GM19372 (cell line): ENCODE results near the gene DPYD.

ENCODE experiments used
- ATAC-seq: cut with Tn5 transposase; IDR thresholded peaks from one replicate; pipeline ENCODE4 v1.9.1; 2021; ENCODE audit warnings: mild to moderate bottlenecking, low read depth, moderate library complexity; ENCODE audit not compliant: unreplicated experiment

The DPYD gene

GRCh38 chr1:97796711-97797110 lies 124.1 kb downstream of the DPYD start:
- no peak for ATAC-seq

GRCh38 chr1:97792655-97793054 lies 128.2 kb downstream of the DPYD start:
- ATAC-seq, result no peak

- ATAC-seq, result peak; percentile 95
Observed at GRCh38 chr1:97791251-97791650, 129.6 kb downstream of the DPYD start.

GRCh38 chr1:97787231-97787630 lies 133.6 kb downstream of the DPYD start:
- ATAC-seq, result no peak

GRCh38 chr1:97784661-97785060 lies 136.2 kb downstream of the DPYD start:
- ATAC-seq, result no peak

- ATAC-seq, result no peak
Observed at GRCh38 chr1:97783751-97784150, 137.1 kb downstream of the DPYD start.

GRCh38 chr1:97781762-97782337 lies 139.0 kb downstream of the DPYD start:
- peak; percentile 48 for ATAC-seq

- ATAC-seq, result no peak
Observed at GRCh38 chr1:97780884-97781283, 139.9 kb downstream of the DPYD start.

GRCh38 chr1:97778718-97779117 lies 142.1 kb downstream of the DPYD start:
- no peak for ATAC-seq

GRCh38 chr1:97770376-97770775 lies 150.5 kb downstream of the DPYD start:
- ATAC-seq, result no peak

- no peak for ATAC-seq
Observed at GRCh38 chr1:97767381-97767780, 153.5 kb downstream of the DPYD start.

GRCh38 chr1:97764991-97765390 lies 155.8 kb downstream of the DPYD start:
- no peak for ATAC-seq

- no peak for ATAC-seq
Observed at GRCh38 chr1:97761637-97762036, 159.2 kb downstream of the DPYD start.

- no peak for ATAC-seq
Observed at GRCh38 chr1:97759078-97759477, 161.8 kb downstream of the DPYD start.

GRCh38 chr1:97758541-97759057 lies 162.2 kb downstream of the DPYD start:
- ATAC-seq, result no peak

- no peak for ATAC-seq
Observed at GRCh38 chr1:97745912-97746311, 174.9 kb downstream of the DPYD start.

- no peak for ATAC-seq
Observed at GRCh38 chr1:97744977-97745376, 175.9 kb downstream of the DPYD start.

GRCh38 chr1:97743129-97743528 lies 177.7 kb downstream of the DPYD start:
- no peak for ATAC-seq

- no peak for ATAC-seq
Observed at GRCh38 chr1:97740891-97741290, 179.9 kb downstream of the DPYD start.

GRCh38 chr1:97739596-97740103 lies 181.2 kb downstream of the DPYD start:
- no peak for ATAC-seq

GRCh38 chr1:97738270-97738669 lies 182.6 kb downstream of the DPYD start:
- no peak for ATAC-seq

GRCh38 chr1:97730271-97730670 lies 190.6 kb downstream of the DPYD start:
- no peak for ATAC-seq

GRCh38 chr1:97728436-97728835 lies 192.4 kb downstream of the DPYD start:
- no peak for ATAC-seq
